Spinal cord (tissue), 10 donors: ENCODE results near the gene R3HDM2. TPM values are rescaled to one million over a fixed set of nuclear protein-coding genes. Genes with fewer than 3 reads are reported as not detected.

Source experiments
- DNase-seq, 6 donors: peaks; one replicate each; pipeline versions ENCODE4 v3.0.0 to v3.0.0-alpha.2; 2013 to 2015; ENCODE audit warnings: low spot score in 6 of 6, low read depth in 4 of 6
- H3K27ac ChIP-seq: one replicate; pipeline ENCODE4 v1.5.1; 2013; ENCODE audit warnings: low read depth, low read length, control low read depth
- H3K27me3 ChIP-seq: one replicate; pipeline ENCODE4 v1.6.1; 2013; ENCODE audit warnings: low read length; ENCODE audit not compliant: control insufficient read depth, insufficient read depth
- H3K36me3 ChIP-seq: one replicate; pipeline ENCODE4 v1.6.1; 2013; ENCODE audit warnings: low read length; ENCODE audit not compliant: control insufficient read depth, insufficient read depth
- H3K4me1 ChIP-seq: one replicate; pipeline ENCODE4 v1.6.1; 2013; ENCODE audit warnings: low read length; ENCODE audit not compliant: control insufficient read depth, insufficient read depth
- H3K4me3 ChIP-seq: one replicate; pipeline ENCODE4 v1.5.1; 2013; ENCODE audit warnings: low read depth, low read length, control low read depth
- H3K9me3 ChIP-seq: one replicate; pipeline ENCODE4 v1.6.1; 2013; ENCODE audit warnings: low read length; ENCODE audit not compliant: control insufficient read depth, insufficient read depth
- WGBS: methylation state at CpG from one replicate; pipeline ENCODE4 v1.1.5; 2013; ENCODE audit warnings: missing lambda C conversion rate; ENCODE audit not compliant: insufficient coverage; 5-methylcytosine and 5-hydroxymethylcytosine counted together
- polyA plus RNA-seq, 2 donors: library from polyadenylated mRNA; unstranded; fragments of 120-200 nt; gene quantifications; one replicate each; pipeline ENCODE4 v1.2.1, GENCODE V29; 2013; ENCODE audit not compliant: insufficient read length in 2 of 2
- small RNA-seq: library from RNA; depleted of rRNA; stranded (forward); fragments of <200 nt; gene quantifications from one replicate; pipeline ENCODE3, GENCODE V24; 2014; ENCODE audit warnings: low replicate concordance
- total RNA-seq, 2 donors: library from RNA; depleted of rRNA in 1 of 2; stranded (reverse); fragments of 120-200 nt in 1 of 2; fragments of >200 nt in 1 of 2; gene quantifications; one replicate each; pipeline versions ENCODE4 v1.2.3 to v1.2.4, GENCODE V29; 2013 to 2014
- donor health status: healthy.

The R3HDM2 gene
- total and polyA plus RNA-seq, 4 donors = 42.7 to 98.2 (median 65.1) TPM

- no peak for DNase-seq
- H3K27ac ChIP-seq = no peak overlapping the region
Observed at GRCh38 chr12:57203791-57204190, 227.1 kb downstream of the R3HDM2 start.

More at GRCh38 chr12:57203791-57204190, 227.1 kb downstream of the R3HDM2 start:
- H3K27me3 ChIP-seq = no peaks in the 10 kb centered on the region
- 83% methylated on average over 11 of the region's 11 CpGs for WGBS
- H3K36me3 ChIP-seq = peaks cover 97% of the 10 kb centered on the region
- no peak overlapping the region for H3K4me3 ChIP-seq
- H3K9me3 ChIP-seq = no peaks in the 10 kb centered on the region
- peaks cover 6% of the 10 kb centered on the region for H3K4me1 ChIP-seq

Small RNA genes within 50 kb of the gene (small RNA-seq; reads per million reads assigned to genes)
- gene RNU6-879P = not detected

Other genes with a start within 250 kb of the R3HDM2 start
- gene NXPH4, start 214.2 kb downstream of the R3HDM2 start, total RNA-seq = 10 to 100 TPM in 1 of 2 donors, 1 to 10 TPM in 1; 7.8 to 12.0 TPM
- gene NXPH4, start 214.2 kb downstream of the R3HDM2 start, polyA plus RNA-seq = 10 to 100 TPM; 28.0 to 31.9 TPM
- gene SHMT2, start 201.3 kb downstream of the R3HDM2 start, total RNA-seq = 10 to 100 TPM; 37.5 to 61.8 TPM
- 10 to 100 TPM; 53.9 to 62.6 TPM for gene SHMT2, start 201.3 kb downstream of the R3HDM2 start, polyA plus RNA-seq
- gene STAC3, start 179.9 kb downstream of the R3HDM2 start, total RNA-seq = 1 to 10 TPM; 1.7 to 2.1 TPM
- 10 to 100 TPM in 1 of 2 donors, 1 to 10 TPM in 1; 4.0 to 10.9 TPM for gene STAC3, start 179.9 kb downstream of the R3HDM2 start, polyA plus RNA-seq
- gene INHBC, start 3.7 kb upstream of the R3HDM2 start, total RNA-seq = not detected
- under 1 TPM; 0.13 to 0.15 TPM for gene INHBC, start 3.7 kb upstream of the R3HDM2 start, polyA plus RNA-seq
- not detected for gene INHBE, start 24.3 kb upstream of the R3HDM2 start, total RNA-seq
- under 1 TPM; 0.23 to 0.51 TPM for gene INHBE, start 24.3 kb upstream of the R3HDM2 start, polyA plus RNA-seq
- gene GLI1, start 28.7 kb upstream of the R3HDM2 start, total RNA-seq = 1 to 10 TPM; 2.6 to 5.4 TPM
- gene GLI1, start 28.7 kb upstream of the R3HDM2 start, polyA plus RNA-seq = 1 to 10 TPM; 8.5 to 9.2 TPM
- 1 to 10 TPM; 4.8 to 5.6 TPM for gene ARHGAP9, start 48.8 kb upstream of the R3HDM2 start, total RNA-seq
- gene ARHGAP9, start 48.8 kb upstream of the R3HDM2 start, polyA plus RNA-seq = 1 to 10 TPM; 5.0 to 6.5 TPM
- gene MARS1, start 57.0 kb upstream of the R3HDM2 start, total RNA-seq = 100 to 1,000 TPM in 1 of 2 donors, 10 to 100 TPM in 1; 68.6 to 115 TPM
- gene MARS1, start 57.0 kb upstream of the R3HDM2 start, polyA plus RNA-seq = 100 to 1,000 TPM; 171 to 203 TPM
- 10 to 100 TPM; 19.9 to 46.7 TPM for gene DDIT3, start 89.5 kb upstream of the R3HDM2 start, total RNA-seq
- 10 to 100 TPM; 25.3 to 29.4 TPM for gene DDIT3, start 89.5 kb upstream of the R3HDM2 start, polyA plus RNA-seq
- 10 to 100 TPM in 1 of 2 donors, 1 to 10 TPM in 1; 9.4 to 18.2 TPM for gene MBD6, start 91.8 kb upstream of the R3HDM2 start, total RNA-seq
- gene MBD6, start 91.8 kb upstream of the R3HDM2 start, polyA plus RNA-seq = 10 to 100 TPM; 63.2 to 74.0 TPM
- 100 to 1,000 TPM; 125 to 162 TPM for gene DCTN2, start 116.1 kb upstream of the R3HDM2 start, total RNA-seq
- gene DCTN2, start 116.1 kb upstream of the R3HDM2 start, polyA plus RNA-seq = 100 to 1,000 TPM; 232 to 246 TPM
- gene KIF5A, start 119.0 kb upstream of the R3HDM2 start, total RNA-seq = 100 to 1,000 TPM in 1 of 2 donors, 10 to 100 TPM in 1; 34.8 to 101 TPM
- 100 to 1,000 TPM; 188 to 224 TPM for gene KIF5A, start 119.0 kb upstream of the R3HDM2 start, polyA plus RNA-seq
- 10 to 100 TPM; 12.5 to 19.9 TPM for gene PIP4K2C, start 160.1 kb upstream of the R3HDM2 start, total RNA-seq
- 10 to 100 TPM; 19.0 to 20.7 TPM for gene PIP4K2C, start 160.1 kb upstream of the R3HDM2 start, polyA plus RNA-seq
- gene DTX3, start 173.8 kb upstream of the R3HDM2 start, total RNA-seq = 10 to 100 TPM; 36.2 to 66.3 TPM
- 100 to 1,000 TPM; 144 to 162 TPM for gene DTX3, start 173.8 kb upstream of the R3HDM2 start, polyA plus RNA-seq
- 10 to 100 TPM; 27.2 to 42.4 TPM for gene ARHGEF25, start 180.4 kb upstream of the R3HDM2 start, total RNA-seq
- 10 to 100 TPM; 47.7 to 61.9 TPM for gene ARHGEF25, start 180.4 kb upstream of the R3HDM2 start, polyA plus RNA-seq
- 10 to 100 TPM; 11.7 to 19.7 TPM for gene B4GALNT1, start 202.2 kb upstream of the R3HDM2 start, total RNA-seq
- gene B4GALNT1, start 202.2 kb upstream of the R3HDM2 start, polyA plus RNA-seq = 10 to 100 TPM; 45.7 to 50.0 TPM